Trophoblast cell (in vitro differentiated cells and primary cell): Measurements from ENCODE around the gene NOS1AP.

Source experiments
- DNase-seq, 2 donors: peaks; one replicate each; pipeline ENCODE4 v3.0.0-alpha.2; 2016
- H2AFZ ChIP-seq: 2 replicates; pipeline ENCODE4 v1.6.1; 2013; ENCODE audit warnings: low read length, moderate library complexity, mild to moderate bottlenecking; ENCODE audit not compliant: insufficient read depth, poor library complexity
- H2AK5ac ChIP-seq: 2 replicates; pipeline ENCODE4 v1.6.1; 2013; ENCODE audit warnings: mild to moderate bottlenecking, low read length
- H2BK120ac ChIP-seq: 2 replicates; pipeline ENCODE4 v1.6.1; 2013; ENCODE audit warnings: low read length, mild to moderate bottlenecking, moderate library complexity; ENCODE audit not compliant: insufficient read depth, poor library complexity
- H2BK12ac ChIP-seq: 2 replicates; pipeline ENCODE4 v1.6.1; 2013; ENCODE audit warnings: mild to moderate bottlenecking, low read length, moderate library complexity
- H2BK5ac ChIP-seq: 2 replicates; pipeline ENCODE4 v1.6.1; 2013; ENCODE audit warnings: low read length, low read depth, moderate library complexity, mild to moderate bottlenecking; ENCODE audit not compliant: poor library complexity
- H3K14ac ChIP-seq: 2 replicates; pipeline ENCODE4 v1.6.1; 2013; ENCODE audit warnings: mild to moderate bottlenecking, low read length
- H3K18ac ChIP-seq: 2 replicates; pipeline ENCODE4 v1.6.1; 2013; ENCODE audit warnings: mild to moderate bottlenecking, low read length
- H3K23ac ChIP-seq: 2 replicates; pipeline ENCODE4 v1.6.1; 2013; ENCODE audit warnings: low read length
- H3K27ac ChIP-seq: 2 replicates; pipeline ENCODE4 v1.5.1; 2013; ENCODE audit warnings: low read depth, mild to moderate bottlenecking, inconsistent platforms, low read length, moderate library complexity
- H3K27me3 ChIP-seq: 2 replicates; pipeline ENCODE4 v1.6.1; 2013; ENCODE audit warnings: inconsistent platforms, mild to moderate bottlenecking, low read length, moderate library complexity; ENCODE audit not compliant: insufficient read depth
- H3K36me3 ChIP-seq, 2 experiments: 1 replicate in 1 of 2; 2 replicates in 1 of 2; pipeline ENCODE4 v1.6.1; 2013; ENCODE audit warnings: low read length in 2 of 2, mild to moderate bottlenecking in 2 of 2, moderate library complexity in 1 of 2; ENCODE audit not compliant: insufficient read depth in 2 of 2, control insufficient read depth in 1 of 2
- H3K4ac ChIP-seq: 2 replicates; pipeline ENCODE4 v1.6.1; 2013; ENCODE audit warnings: low read depth, mild to moderate bottlenecking, low read length, moderate library complexity
- H3K4me1 ChIP-seq, 2 experiments: 1 replicate in 1 of 2; 2 replicates in 1 of 2; pipeline ENCODE4 v1.6.1; 2013; ENCODE audit warnings: low read length in 2 of 2, mild to moderate bottlenecking in 2 of 2, moderate library complexity in 1 of 2; ENCODE audit not compliant: insufficient read depth in 2 of 2, control insufficient read depth in 1 of 2
- H3K4me2 ChIP-seq: 2 replicates; pipeline ENCODE4 v1.6.1; 2013; ENCODE audit warnings: inconsistent platforms, mild to moderate bottlenecking, low read length, moderate library complexity
- H3K4me3 ChIP-seq: 2 replicates; pipeline ENCODE4 v1.5.1; 2013; ENCODE audit warnings: mild to moderate bottlenecking, low read depth, low read length, inconsistent platforms
- H3K79me1 ChIP-seq: one replicate; pipeline ENCODE4 v1.6.1; 2013; ENCODE audit warnings: low read length
- H3K79me2 ChIP-seq: 2 replicates; pipeline ENCODE4 v1.6.1; 2013; ENCODE audit warnings: low read length, mild to moderate bottlenecking; ENCODE audit not compliant: control insufficient read depth, insufficient read depth, poor library complexity
- H3K9ac ChIP-seq: 2 replicates; pipeline ENCODE4 v1.6.1; 2013; ENCODE audit warnings: mild to moderate bottlenecking, low read length
- H3K9me3 ChIP-seq: 2 replicates; pipeline ENCODE4 v1.6.1; 2013; ENCODE audit warnings: low read depth, mild to moderate bottlenecking, control low read depth, inconsistent platforms, low read length; ENCODE audit not compliant: insufficient read depth
- H4K12ac ChIP-seq: 2 replicates; pipeline ENCODE4 v1.6.1; 2013; ENCODE audit warnings: low read depth, mild to moderate bottlenecking, low read length, moderate library complexity
- H4K8ac ChIP-seq: 2 replicates; pipeline ENCODE4 v1.6.1; 2013; ENCODE audit warnings: low read depth, mild to moderate bottlenecking, low read length, moderate library complexity
- H4K91ac ChIP-seq: one replicate; pipeline ENCODE4 v1.6.1; 2013; ENCODE audit warnings: low read depth, mild to moderate bottlenecking, low read length, moderate library complexity
- WGBS: extraction: QIAGEN DNeasy Blood & Tissue Kit; methylation state at CpG from one replicate; pipeline ENCODE4 v1.1.7; 2013; ENCODE audit warnings: missing lambda C conversion rate; ENCODE audit not compliant: insufficient read length, insufficient coverage; ENCODE audit errors: extremely low coverage; 5-methylcytosine and 5-hydroxymethylcytosine counted together

Gene NOS1AP

DNA sequence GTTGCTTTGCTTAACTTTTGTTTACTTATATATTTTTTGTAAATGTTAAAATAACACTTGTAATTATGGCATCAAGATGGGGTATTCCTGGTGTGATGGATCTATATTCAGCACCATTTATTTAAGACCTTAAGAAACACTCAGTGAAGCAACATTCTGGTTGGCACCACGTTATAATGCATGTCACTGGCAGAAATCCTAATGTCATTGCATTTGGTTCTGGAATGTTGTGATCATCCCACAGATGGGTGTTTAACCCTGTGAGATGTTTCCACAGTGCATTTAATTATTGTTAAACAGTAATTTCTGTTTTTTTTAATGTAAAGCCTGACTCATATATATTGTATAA is 116.5 kb downstream of the NOS1AP start:
- H3K79me1 ChIP-seq: peaks cover 1% of the 10 kb centered on the region
- no peak overlapping the region for H2AK5ac ChIP-seq
- no peak overlapping the region for H3K9ac ChIP-seq
- no peak overlapping the region for H3K14ac ChIP-seq
- H4K91ac ChIP-seq: no peak overlapping the region
- H2BK5ac ChIP-seq: no peak overlapping the region
- no peaks in the 10 kb centered on the region for H3K79me2 ChIP-seq
- H3K27ac ChIP-seq: no peak overlapping the region
- no peak overlapping the region for H4K8ac ChIP-seq
- no peak overlapping the region for H4K12ac ChIP-seq
- peaks cover 1 to 3% of the 10 kb centered on the region in 2 experiments for H3K4me1 ChIP-seq
- H3K36me3 ChIP-seq: no peaks in the 10 kb centered on the region
- DNase-seq: no peak
- no peak overlapping the region for H2BK120ac ChIP-seq
- no peak overlapping the region for H3K23ac ChIP-seq
- H3K4ac ChIP-seq: no peak overlapping the region
- H3K9me3 ChIP-seq: no peaks in the 10 kb centered on the region
- H3K4me3 ChIP-seq: no peak overlapping the region
- H3K18ac ChIP-seq: no peak overlapping the region
- no peak overlapping the region for H2AFZ ChIP-seq
- no peaks in the 10 kb centered on the region for H3K27me3 ChIP-seq
- H3K4me2 ChIP-seq: no peak overlapping the region
- no peak overlapping the region for H2BK12ac ChIP-seq
- WGBS: no CpG with 5 or more reads among the region's 1 CpG

DNA sequence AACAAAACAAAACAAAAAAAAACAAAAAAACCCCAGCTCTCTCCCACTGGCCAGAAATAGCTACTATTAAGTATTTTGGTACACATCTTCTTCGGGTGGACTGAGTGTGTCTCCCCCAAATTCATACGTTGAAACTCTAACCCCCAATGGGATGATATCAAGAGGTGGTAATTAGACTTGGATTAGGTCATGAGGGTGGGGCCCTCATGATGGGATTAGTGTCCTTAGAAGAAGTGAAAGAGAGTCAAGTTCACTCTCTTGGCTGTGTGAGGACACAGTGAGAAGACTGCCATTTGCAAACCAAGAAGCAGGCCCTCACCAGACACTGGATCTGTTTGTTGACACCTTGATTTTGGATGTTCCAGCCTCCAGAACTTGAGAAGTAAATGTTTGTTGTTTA is 116.9 kb downstream of the NOS1AP start:
- H3K23ac ChIP-seq: no peak overlapping the region
- no peak overlapping the region for H2BK12ac ChIP-seq
- H4K12ac ChIP-seq: no peak overlapping the region
- H3K4ac ChIP-seq: no peak overlapping the region
- no peaks in the 10 kb centered on the region for H3K36me3 ChIP-seq
- no peak overlapping the region for H3K18ac ChIP-seq
- no peak overlapping the region for H2BK120ac ChIP-seq
- H3K27ac ChIP-seq: no peak overlapping the region
- no peak overlapping the region for H3K9ac ChIP-seq
- H4K8ac ChIP-seq: no peak overlapping the region
- H2AK5ac ChIP-seq: no peak overlapping the region
- H3K9me3 ChIP-seq: no peaks in the 10 kb centered on the region
- no peaks in the 10 kb centered on the region for H3K27me3 ChIP-seq
- no peak overlapping the region for H4K91ac ChIP-seq
- DNase-seq: no peak
- H3K14ac ChIP-seq: no peak overlapping the region
- no peak overlapping the region for H2BK5ac ChIP-seq
- no peak overlapping the region for H3K4me2 ChIP-seq
- H3K79me2 ChIP-seq: no peaks in the 10 kb centered on the region
- H3K79me1 ChIP-seq: peaks cover 4% of the 10 kb centered on the region
- H3K4me1 ChIP-seq: peaks cover 4 to 7% of the 10 kb centered on the region in 2 experiments
- no CpG with 5 or more reads among the region's 2 CpGs for WGBS
- no peak overlapping the region for H3K4me3 ChIP-seq
- no peak overlapping the region for H2AFZ ChIP-seq

GRCh38 chr1:162187687-162188276 is 118.3 kb downstream of the NOS1AP start:
- no peak overlapping the region for H2BK5ac ChIP-seq
- H4K8ac ChIP-seq: no peak overlapping the region
- H3K36me3 ChIP-seq: no peaks in the 10 kb centered on the region
- no peak overlapping the region for H3K4me3 ChIP-seq
- peaks cover 4% of the 10 kb centered on the region for H3K79me1 ChIP-seq
- H3K4ac ChIP-seq: no peak overlapping the region
- H3K27ac ChIP-seq: no peak overlapping the region
- DNase-seq: no peak
- no peak overlapping the region for H3K14ac ChIP-seq
- H3K79me2 ChIP-seq: no peaks in the 10 kb centered on the region
- no peak overlapping the region for H3K18ac ChIP-seq
- no peak overlapping the region for H4K12ac ChIP-seq
- H2BK12ac ChIP-seq: no peak overlapping the region
- no peak overlapping the region for H2BK120ac ChIP-seq
- no peaks in the 10 kb centered on the region for H3K9me3 ChIP-seq
- no peak overlapping the region for H2AK5ac ChIP-seq
- no peak overlapping the region for H4K91ac ChIP-seq
- H3K9ac ChIP-seq: no peak overlapping the region
- H2AFZ ChIP-seq: no peak overlapping the region
- H3K27me3 ChIP-seq: no peaks in the 10 kb centered on the region
- peaks cover 11 to 16% of the 10 kb centered on the region in 2 experiments for H3K4me1 ChIP-seq
- WGBS: no CpG with 5 or more reads among the region's 1 CpG
- H3K4me2 ChIP-seq: no peak overlapping the region
- no peak overlapping the region for H3K23ac ChIP-seq

DNA sequence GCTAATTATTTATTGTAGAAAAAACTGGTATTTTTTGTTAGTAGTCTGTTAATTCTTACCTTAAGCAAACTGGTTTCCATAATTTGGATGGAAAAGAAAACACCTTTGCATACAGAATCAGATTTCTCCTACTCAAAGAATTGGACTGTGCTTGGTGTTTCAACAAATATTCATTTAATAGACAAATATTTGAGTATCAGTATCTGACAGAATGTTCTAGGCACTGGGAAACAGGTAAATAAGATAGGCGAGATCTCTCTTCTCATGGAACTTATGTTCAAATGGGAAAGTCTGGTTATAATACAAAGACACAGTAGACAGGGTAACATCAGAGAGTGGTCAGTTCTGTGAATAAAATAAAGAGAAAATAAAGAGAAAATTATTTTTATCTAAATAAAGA is 119.9 kb downstream of the NOS1AP start:
- Histone ChIP-seq H3K4me3 (no peak overlapping the region), H4K12ac (no peak overlapping the region), H2AK5ac (no peak overlapping the region), H3K27me3 (no peaks in the 10 kb centered on the region), H4K91ac (no peak overlapping the region), H3K79me2 (no peaks in the 10 kb centered on the region), H2BK120ac (no peak overlapping the region), H3K36me3 (no peaks in the 10 kb centered on the region), H3K4me2 (no peak overlapping the region), H3K14ac (no peak overlapping the region), H2AFZ (no peak overlapping the region), H4K8ac (no peak overlapping the region), H3K79me1 (peaks cover 4% of the 10 kb centered on the region), H3K9me3 (no peaks in the 10 kb centered on the region), H3K4me1 (peaks cover 11 to 18% of the 10 kb centered on the region in 2 experiments), H3K27ac (no peak overlapping the region), H3K9ac (no peak overlapping the region), H3K18ac (no peak overlapping the region), H2BK12ac (no peak overlapping the region), H3K4ac (no peak overlapping the region), H3K23ac (no peak overlapping the region), H2BK5ac (no peak overlapping the region)
- WGBS: no CpG with 5 or more reads among the region's 1 CpG
- no peak for DNase-seq
